HL-60 (cell line): ENCODE data around the gene WDR35.
A peak's percentile ranks its signal among the peaks of the same experiment; 100 is the strongest.

Source experiments
- DNase-seq, 2 experiments: peaks; one replicate each; pipeline ENCODE4 v3.0.0-alpha.2; 2010 to 2020; ENCODE audit warnings: low read depth in 1 of 2, low spot score in 1 of 2
- H3K27ac ChIP-seq: fragments of 250-450 bp; sonication (Bioruptor Pico); replicated peaks from 2 replicates; pipeline ENCODE4 v1.5.1; 2020; ENCODE audit warnings: mild to moderate bottlenecking, moderate library complexity
- H3K27me3 ChIP-seq: fragments of 250-450 bp; sonication (Bioruptor Pico); 2 replicates; pipeline ENCODE4 v1.5.1; 2021; ENCODE audit warnings: mild to moderate bottlenecking, moderate library complexity; ENCODE audit not compliant: insufficient read depth, poor library complexity, severe bottlenecking
- H3K4me3 ChIP-seq: replicated peaks from 2 replicates; pipeline ENCODE4 v1.5.1; 2011; ENCODE audit warnings: mild to moderate bottlenecking, control low read depth, low read length; ENCODE audit not compliant: insufficient read depth
- GABPA ChIP-seq: IDR thresholded peaks from 2 replicates; pipeline ENCODE4 v1.6.1; 2012; ENCODE audit warnings: low read depth
- POLR2AphosphoS5 ChIP-seq: IDR thresholded peaks from 2 replicates; pipeline ENCODE4 v1.6.1; 2012; ENCODE audit warnings: low read depth
- SPI1 ChIP-seq: IDR thresholded peaks from 2 replicates; pipeline ENCODE4 v1.6.1; 2012; ENCODE audit warnings: low read depth, mild to moderate bottlenecking, borderline replicate concordance
- long read RNA-seq: library from polyadenylated mRNA; unstranded; transcript quantifications from one replicate; pipeline ENCODE4 v2.0.0, GENCODE V29; 2020
- TF ChIP-seq, protein P1 (sequence below): IDR thresholded peaks from one replicate; pipeline ENCODE4 v1.5.1; 2011; ENCODE audit warnings: low read length, control low read depth, inconsistent platforms; ENCODE audit not compliant: insufficient read depth
- TF ChIP-seq, protein P2 (sequence below): IDR thresholded peaks from 2 replicates; pipeline ENCODE4 v1.6.1; 2012; ENCODE audit warnings: low read depth; ENCODE audit not compliant: insufficient replicate concordance

Gene WDR35
- long read RNA-seq, full-length matches to known transcripts = 2 of 20 reads
- long read RNA-seq, partial matches to known transcripts = 13 of 20 reads
- long read RNA-seq, other reads (novel, unspliced or antisense) = 5 of 20 reads

DNA sequence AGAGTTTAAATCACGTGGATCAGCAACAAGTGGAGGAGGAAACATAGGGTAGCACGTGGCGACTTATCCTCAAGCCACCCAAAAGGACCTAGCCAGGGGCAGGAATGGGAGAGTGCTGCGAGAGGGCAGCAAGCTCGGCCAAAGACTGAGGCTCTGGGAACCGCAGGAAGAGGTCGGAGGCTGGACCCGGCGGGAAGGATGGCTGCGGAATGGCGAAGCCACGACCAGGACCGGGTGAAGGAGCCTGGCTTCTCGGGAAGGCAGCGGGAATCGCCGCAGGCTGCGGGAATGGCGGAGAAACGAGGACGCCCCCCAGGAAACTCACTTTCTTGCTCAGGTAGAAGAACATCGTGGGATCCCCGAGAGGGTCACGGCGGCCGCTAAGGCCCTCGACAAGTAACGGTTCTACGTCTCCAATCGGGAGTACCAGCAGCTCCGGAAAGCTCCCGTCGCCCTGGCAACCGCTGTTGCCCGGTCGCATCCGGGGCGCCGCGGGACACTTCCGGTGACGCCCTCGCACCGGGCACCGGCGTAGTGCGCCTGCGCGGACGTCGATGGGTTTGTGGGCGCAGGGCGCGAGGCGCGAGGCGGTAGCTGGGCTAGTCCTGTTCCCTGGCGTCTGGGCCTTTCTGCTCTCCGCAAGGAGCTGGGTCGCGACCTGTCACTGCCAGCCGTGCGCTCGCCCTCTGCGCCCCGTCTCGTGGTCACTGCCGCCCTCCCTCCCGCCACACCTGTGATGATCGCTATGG lies at the start of gene WDR35:
TSS of gene WDR35 (minus strand) at position 439 of the 749 bp plus-strand sequence. CDS start at position 349, 90 bp downstream.
- peak; percentile 82 to 87 for DNase-seq
- Histone ChIP-seq H3K4me3 (peak within 1 kb of the TSS; percentile 99), H3K27ac (peak within 1 kb of the TSS; percentile 59), H3K27me3 (peaks cover 7% of the 10 kb centered on the region)
- TF ChIP-seq POLR2AphosphoS5 (peak; percentile 71), GABPA (peak; percentile 81), SPI1 (no peak)
- TF ChIP-seq, protein P1, sequence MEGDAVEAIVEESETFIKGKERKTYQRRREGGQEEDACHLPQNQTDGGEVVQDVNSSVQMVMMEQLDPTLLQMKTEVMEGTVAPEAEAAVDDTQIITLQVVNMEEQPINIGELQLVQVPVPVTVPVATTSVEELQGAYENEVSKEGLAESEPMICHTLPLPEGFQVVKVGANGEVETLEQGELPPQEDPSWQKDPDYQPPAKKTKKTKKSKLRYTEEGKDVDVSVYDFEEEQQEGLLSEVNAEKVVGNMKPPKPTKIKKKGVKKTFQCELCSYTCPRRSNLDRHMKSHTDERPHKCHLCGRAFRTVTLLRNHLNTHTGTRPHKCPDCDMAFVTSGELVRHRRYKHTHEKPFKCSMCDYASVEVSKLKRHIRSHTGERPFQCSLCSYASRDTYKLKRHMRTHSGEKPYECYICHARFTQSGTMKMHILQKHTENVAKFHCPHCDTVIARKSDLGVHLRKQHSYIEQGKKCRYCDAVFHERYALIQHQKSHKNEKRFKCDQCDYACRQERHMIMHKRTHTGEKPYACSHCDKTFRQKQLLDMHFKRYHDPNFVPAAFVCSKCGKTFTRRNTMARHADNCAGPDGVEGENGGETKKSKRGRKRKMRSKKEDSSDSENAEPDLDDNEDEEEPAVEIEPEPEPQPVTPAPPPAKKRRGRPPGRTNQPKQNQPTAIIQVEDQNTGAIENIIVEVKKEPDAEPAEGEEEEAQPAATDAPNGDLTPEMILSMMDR = no peak
- TF ChIP-seq, protein P2, sequence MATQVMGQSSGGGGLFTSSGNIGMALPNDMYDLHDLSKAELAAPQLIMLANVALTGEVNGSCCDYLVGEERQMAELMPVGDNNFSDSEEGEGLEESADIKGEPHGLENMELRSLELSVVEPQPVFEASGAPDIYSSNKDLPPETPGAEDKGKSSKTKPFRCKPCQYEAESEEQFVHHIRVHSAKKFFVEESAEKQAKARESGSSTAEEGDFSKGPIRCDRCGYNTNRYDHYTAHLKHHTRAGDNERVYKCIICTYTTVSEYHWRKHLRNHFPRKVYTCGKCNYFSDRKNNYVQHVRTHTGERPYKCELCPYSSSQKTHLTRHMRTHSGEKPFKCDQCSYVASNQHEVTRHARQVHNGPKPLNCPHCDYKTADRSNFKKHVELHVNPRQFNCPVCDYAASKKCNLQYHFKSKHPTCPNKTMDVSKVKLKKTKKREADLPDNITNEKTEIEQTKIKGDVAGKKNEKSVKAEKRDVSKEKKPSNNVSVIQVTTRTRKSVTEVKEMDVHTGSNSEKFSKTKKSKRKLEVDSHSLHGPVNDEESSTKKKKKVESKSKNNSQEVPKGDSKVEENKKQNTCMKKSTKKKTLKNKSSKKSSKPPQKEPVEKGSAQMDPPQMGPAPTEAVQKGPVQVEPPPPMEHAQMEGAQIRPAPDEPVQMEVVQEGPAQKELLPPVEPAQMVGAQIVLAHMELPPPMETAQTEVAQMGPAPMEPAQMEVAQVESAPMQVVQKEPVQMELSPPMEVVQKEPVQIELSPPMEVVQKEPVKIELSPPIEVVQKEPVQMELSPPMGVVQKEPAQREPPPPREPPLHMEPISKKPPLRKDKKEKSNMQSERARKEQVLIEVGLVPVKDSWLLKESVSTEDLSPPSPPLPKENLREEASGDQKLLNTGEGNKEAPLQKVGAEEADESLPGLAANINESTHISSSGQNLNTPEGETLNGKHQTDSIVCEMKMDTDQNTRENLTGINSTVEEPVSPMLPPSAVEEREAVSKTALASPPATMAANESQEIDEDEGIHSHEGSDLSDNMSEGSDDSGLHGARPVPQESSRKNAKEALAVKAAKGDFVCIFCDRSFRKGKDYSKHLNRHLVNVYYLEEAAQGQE = peak; percentile 61

DNA sequence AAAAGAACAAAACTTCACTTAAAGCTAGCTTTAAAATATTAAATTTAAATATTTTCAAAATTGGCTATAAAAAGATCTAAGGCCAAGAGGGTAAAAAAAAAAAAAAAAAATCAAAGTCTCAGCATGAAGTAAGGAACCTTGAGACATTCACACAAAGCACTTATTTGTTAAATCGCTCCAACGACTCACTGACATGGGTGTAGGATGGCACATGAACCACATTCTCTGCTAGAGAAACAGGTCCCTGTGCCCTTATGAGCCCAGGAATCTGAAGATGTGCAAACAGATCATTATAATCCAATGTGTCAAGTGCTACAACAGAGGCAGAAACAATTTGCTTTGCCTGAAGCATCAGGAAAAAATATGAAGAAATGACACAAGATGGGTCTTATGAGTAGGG lies 47.8 kb upstream of the WDR35 start:
- Histone ChIP-seq H3K4me3 (no peak overlapping the region), H3K27me3 (no peaks in the 10 kb centered on the region), H3K27ac (peak overlapping the region; percentile 7; the same call in 1 of the 2 replicates)
- no peak for TF ChIP-seq SPI1
- TF ChIP-seq GABPA = no peak
- TF ChIP-seq, protein P2 = no peak
- TF ChIP-seq, protein P1 = no peak
- TF ChIP-seq POLR2AphosphoS5 = no peak
- no peak for DNase-seq

DNA sequence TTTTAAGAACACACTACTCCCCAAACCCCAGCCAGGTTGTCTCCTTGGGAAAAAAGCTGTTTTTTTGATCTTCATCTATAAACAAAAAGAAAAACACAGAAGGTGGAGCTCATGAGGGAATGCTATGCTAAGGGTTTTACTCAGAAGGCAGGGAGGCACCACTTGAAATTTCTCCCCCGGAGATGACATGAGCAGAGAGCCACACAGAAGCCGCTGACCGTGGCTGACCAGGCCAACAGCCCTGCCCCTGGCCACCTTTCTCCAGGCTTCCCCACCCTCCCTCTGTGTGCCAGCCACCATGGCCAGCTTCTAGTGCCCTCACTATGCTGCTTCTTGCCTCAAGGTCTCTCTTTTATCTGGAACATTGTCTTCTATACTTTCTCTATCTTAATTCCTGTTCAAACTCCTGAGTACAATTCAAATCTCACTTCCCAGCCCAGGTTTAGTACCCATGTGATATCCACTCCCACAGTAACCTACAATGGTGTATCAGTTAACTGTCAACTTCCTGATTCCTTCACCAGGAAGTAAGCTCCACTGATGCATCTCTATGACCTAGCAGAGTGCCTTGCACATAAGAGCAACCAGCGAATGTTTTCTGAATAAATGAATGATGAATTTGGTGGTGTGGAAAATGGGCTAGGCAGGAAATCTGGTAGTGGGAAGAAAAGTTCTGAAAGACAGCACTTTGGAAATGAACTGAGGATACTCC lies 46.2 kb upstream of the WDR35 start:
- peak overlapping the region; percentile 50 for H3K27ac ChIP-seq
- peak in 1 of 2 experiments; percentile 56 for DNase-seq
- H3K4me3 ChIP-seq = no peak overlapping the region
- no peaks in the 10 kb centered on the region for H3K27me3 ChIP-seq
- TF ChIP-seq, protein P2 = no peak
- TF ChIP-seq SPI1 (no peak), POLR2AphosphoS5 (no peak)
